ENCODE data around the gene SDR9C7.
"Not testable (repeated sequence)": the region's sequence is repeated elsewhere in the genome, so short reads cannot be mapped to it uniquely, and the experiment has no call there.

SDR9C7 gene

GRCh38 chr12:56914256-56914655, 20.0 kb downstream of the SDR9C7 start:
- DNase-seq: no peak

GRCh38 chr12:56909403-56909802, 24.8 kb downstream of the SDR9C7 start:
- not testable (repeated sequence) for DNase-seq

- no peak for DNase-seq
Measured at GRCh38 chr12:56908136-56908535, 26.1 kb downstream of the SDR9C7 start.

GRCh38 chr12:56905852-56906251, 28.4 kb downstream of the SDR9C7 start:
- no peak for DNase-seq

GRCh38 chr12:56903374-56903773, 30.8 kb downstream of the SDR9C7 start:
- DNase-seq: no peak

GRCh38 chr12:56901313-56901712, 32.9 kb downstream of the SDR9C7 start:
- DNase-seq: not testable (repeated sequence)

- DNase-seq: no peak
Measured at GRCh38 chr12:56900583-56900982, 33.6 kb downstream of the SDR9C7 start.

GRCh38 chr12:56898938-56899337, 35.3 kb downstream of the SDR9C7 start:
- DNase-seq: no peak

GRCh38 chr12:56897844-56898361, 36.3 kb downstream of the SDR9C7 start:
- no peak for DNase-seq

- no peak for DNase-seq
Measured at GRCh38 chr12:56896082-56896481, 38.1 kb downstream of the SDR9C7 start.

- no peak for DNase-seq
Measured at GRCh38 chr12:56894698-56895368, 39.4 kb downstream of the SDR9C7 start.

- DNase-seq: not testable (repeated sequence)
Measured at GRCh38 chr12:56891885-56892284, 42.3 kb downstream of the SDR9C7 start.

- DNase-seq: no peak
Measured at GRCh38 chr12:56886319-56886718, 47.9 kb downstream of the SDR9C7 start.

- no peak for DNase-seq
Measured at GRCh38 chr12:56885316-56885715, 48.9 kb downstream of the SDR9C7 start.

- DNase-seq: no peak
Measured at GRCh38 chr12:56884421-56884820, 49.8 kb downstream of the SDR9C7 start.

- not testable (repeated sequence) for DNase-seq
Measured at GRCh38 chr12:56882407-56882806, 51.8 kb downstream of the SDR9C7 start.

- no peak for DNase-seq
Measured at GRCh38 chr12:56880125-56880992, 53.8 kb downstream of the SDR9C7 start.

GRCh38 chr12:56879240-56880124, 54.7 kb downstream of the SDR9C7 start:
- DNase-seq: not testable (repeated sequence)

GRCh38 chr12:56878010-56878339, 56.2 kb downstream of the SDR9C7 start:
- no peak for DNase-seq

- DNase-seq: no peak
Measured at GRCh38 chr12:56877195-56878009, 56.8 kb downstream of the SDR9C7 start.

GRCh38 chr12:56874821-56875220, 59.4 kb downstream of the SDR9C7 start:
- DNase-seq: no peak

GRCh38 chr12:56873382-56873781, 60.8 kb downstream of the SDR9C7 start:
- DNase-seq: no peak
